Stimulated activated CD8-positive, alpha-beta memory T cell treated with anti-CD3 and anti-CD28 coated beads, Interleukin-7, amount 100 ng/mL, for 1 hour (primary cell): ENCODE results near the gene FOS.
"Not testable (repeated sequence)": the region's sequence is repeated elsewhere in the genome, so short reads cannot be mapped to it uniquely, and the experiment has no call there.

Experiments used
- DNase-seq, 2 donors: peaks; one replicate each; pipeline ENCODE4 v3.0.0-alpha.2; 2020; ENCODE audit warnings: low read depth in 2 of 2

The FOS gene

GRCh38 chr14:75277008-75277814 is 1.4 kb upstream of the FOS start:
- peak in 1 of 2 donors; percentile 31 for DNase-seq

GRCh38 chr14:75277815-75278421 is 710 bp upstream of the FOS start:
- DNase-seq, result no peak

GRCh38 chr14:75279153-75279762 is 630 bp downstream of the FOS start:
- DNase-seq, result peak in 1 of 2 donors; percentile 29

- no peak for DNase-seq
Measured at GRCh38 chr14:75279763-75280290, 1.2 kb downstream of the FOS start.

GRCh38 chr14:75280291-75280830 is 1.7 kb downstream of the FOS start:
- DNase-seq, result no peak

- DNase-seq, result no peak
Measured at GRCh38 chr14:75280831-75281653, 2.4 kb downstream of the FOS start.

- DNase-seq, result no peak
Measured at GRCh38 chr14:75281654-75282019, 3.0 kb downstream of the FOS start.

- DNase-seq, result no peak
Measured at GRCh38 chr14:75282170-75282554, 3.5 kb downstream of the FOS start.

GRCh38 chr14:75282555-75283161 is 4.0 kb downstream of the FOS start:
- DNase-seq, result not testable (repeated sequence)

GRCh38 chr14:75283162-75283832 is 4.7 kb downstream of the FOS start:
- DNase-seq, result no peak

GRCh38 chr14:75283833-75284563 is 5.4 kb downstream of the FOS start:
- DNase-seq, result no peak

- no peak for DNase-seq
Measured at GRCh38 chr14:75285331-75285730, 6.7 kb downstream of the FOS start.

- no peak for DNase-seq
Measured at GRCh38 chr14:75286313-75286712, 7.7 kb downstream of the FOS start.

GRCh38 chr14:75289840-75290388 is 11.3 kb downstream of the FOS start:
- DNase-seq, result no peak

GRCh38 chr14:75290851-75291250 is 12.2 kb downstream of the FOS start:
- no peak for DNase-seq

- no peak for DNase-seq
Measured at GRCh38 chr14:75291331-75291730, 12.7 kb downstream of the FOS start.

- DNase-seq, result no peak
Measured at GRCh38 chr14:75292101-75292563, 13.5 kb downstream of the FOS start.

- no peak for DNase-seq
Measured at GRCh38 chr14:75292886-75293285, 14.3 kb downstream of the FOS start.

GRCh38 chr14:75293920-75294648 is 15.5 kb downstream of the FOS start:
- DNase-seq, result peak; percentile 88 to 92
